C4-2B (cell line): ENCODE data around the gene PLBD2.

ENCODE experiments used
- H3K27ac ChIP-seq: fragments of 450-650 bp; 2 replicates; pipeline ENCODE4 v1.5.1; 2017
- ZFX ChIP-seq: fragments of 450-650 bp; IDR thresholded peaks from 2 replicates; pipeline ENCODE4 v1.6.1; 2017
- TF ChIP-seq, protein P1 (sequence below): fragments of 450-650 bp; conservative IDR thresholded peaks from 2 replicates; pipeline ENCODE4 v1.5.1; 2017; ENCODE audit warnings: mild to moderate bottlenecking

Gene PLBD2

DNA sequence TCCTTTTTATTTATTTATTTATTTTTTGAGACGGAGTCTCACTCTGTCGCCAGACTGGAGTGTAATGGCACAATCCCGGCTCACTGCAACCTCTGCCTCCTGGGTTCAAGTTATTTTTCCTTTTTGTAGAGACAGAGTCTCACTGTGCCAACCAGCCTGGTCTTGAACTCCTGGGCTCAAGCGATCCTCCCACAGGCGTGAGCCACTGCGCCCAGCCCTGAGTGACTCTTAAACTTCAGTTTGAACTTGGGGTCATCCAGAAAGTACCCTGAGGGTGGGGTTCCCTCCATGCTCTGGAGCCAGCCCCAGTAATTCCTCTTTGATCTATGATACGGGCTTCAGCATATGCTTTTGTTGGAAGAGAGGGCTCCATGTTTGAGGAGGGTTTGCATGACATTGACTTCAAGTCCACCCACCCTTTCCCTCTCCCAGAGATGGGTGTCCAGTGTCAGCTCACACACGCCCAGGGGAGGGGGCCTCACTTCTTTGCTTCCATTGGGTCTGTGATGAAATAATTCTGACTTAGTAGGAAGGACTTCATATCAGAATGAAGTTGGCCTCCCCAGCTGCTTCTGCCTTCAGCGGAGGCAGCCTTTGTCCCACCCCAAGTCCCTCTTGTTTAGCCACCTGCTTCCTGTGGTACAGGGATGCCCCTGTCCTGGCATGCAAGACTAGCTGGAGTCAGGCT, 33.4 kb downstream of the PLBD2 start:
- no peak for TF ChIP-seq ZFX
- TF ChIP-seq, protein P1, sequence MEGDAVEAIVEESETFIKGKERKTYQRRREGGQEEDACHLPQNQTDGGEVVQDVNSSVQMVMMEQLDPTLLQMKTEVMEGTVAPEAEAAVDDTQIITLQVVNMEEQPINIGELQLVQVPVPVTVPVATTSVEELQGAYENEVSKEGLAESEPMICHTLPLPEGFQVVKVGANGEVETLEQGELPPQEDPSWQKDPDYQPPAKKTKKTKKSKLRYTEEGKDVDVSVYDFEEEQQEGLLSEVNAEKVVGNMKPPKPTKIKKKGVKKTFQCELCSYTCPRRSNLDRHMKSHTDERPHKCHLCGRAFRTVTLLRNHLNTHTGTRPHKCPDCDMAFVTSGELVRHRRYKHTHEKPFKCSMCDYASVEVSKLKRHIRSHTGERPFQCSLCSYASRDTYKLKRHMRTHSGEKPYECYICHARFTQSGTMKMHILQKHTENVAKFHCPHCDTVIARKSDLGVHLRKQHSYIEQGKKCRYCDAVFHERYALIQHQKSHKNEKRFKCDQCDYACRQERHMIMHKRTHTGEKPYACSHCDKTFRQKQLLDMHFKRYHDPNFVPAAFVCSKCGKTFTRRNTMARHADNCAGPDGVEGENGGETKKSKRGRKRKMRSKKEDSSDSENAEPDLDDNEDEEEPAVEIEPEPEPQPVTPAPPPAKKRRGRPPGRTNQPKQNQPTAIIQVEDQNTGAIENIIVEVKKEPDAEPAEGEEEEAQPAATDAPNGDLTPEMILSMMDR, result no peak
- H3K27ac ChIP-seq, result no peak overlapping the region

DNA sequence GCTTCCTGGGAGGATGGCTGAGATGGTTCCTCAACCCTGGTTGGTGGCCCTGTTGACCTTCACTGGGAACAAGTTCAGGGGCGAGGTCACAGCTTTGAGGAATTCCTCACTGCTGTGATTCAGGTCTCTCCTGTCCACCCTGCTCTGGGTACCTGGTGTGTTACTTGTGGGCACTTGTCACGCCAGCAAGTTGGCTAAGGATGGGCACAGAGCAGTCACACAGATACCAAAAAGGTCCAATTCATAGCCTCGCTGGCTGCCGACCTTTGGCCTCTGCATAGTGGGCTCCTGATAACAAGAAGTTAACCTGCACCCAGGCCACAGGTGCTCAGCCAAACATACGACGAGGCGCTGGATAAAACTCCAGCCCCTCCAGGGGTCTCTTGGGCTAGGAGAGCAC, 34.1 kb downstream of the PLBD2 start:
- H3K27ac ChIP-seq, result no peak overlapping the region
- TF ChIP-seq ZFX, result no peak
- TF ChIP-seq, protein P1, result no peak

DNA sequence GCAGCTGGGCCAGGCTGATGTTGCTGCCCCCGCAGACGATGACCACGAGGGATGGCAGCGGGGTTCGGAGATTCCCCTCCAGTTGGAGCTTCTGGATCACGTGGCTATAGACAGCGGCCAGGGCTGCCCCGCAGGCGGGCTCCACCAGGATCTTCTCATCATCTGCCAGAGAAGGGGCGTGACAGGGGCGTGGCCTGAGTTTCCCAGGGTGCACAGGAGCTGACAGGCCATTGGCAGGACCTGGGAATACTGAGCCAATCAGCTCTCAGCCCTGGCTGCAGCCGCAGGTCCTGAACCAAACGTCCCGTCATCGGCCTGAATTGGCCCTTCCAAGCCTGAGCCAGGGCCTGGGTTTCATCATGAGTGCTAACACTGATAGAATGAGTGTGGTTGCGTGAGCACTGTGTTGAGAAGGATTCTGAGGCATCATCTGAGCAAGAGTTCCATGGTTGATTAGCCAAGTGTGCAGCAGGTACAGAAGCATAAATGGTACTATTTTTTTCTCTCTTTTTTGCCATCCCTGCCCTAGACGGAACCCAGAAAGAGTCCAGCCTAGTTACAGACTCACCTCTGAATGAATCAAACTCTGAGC, 34.7 kb downstream of the PLBD2 start:
- no peak overlapping the region for H3K27ac ChIP-seq
- TF ChIP-seq, protein P1, result no peak
- TF ChIP-seq ZFX, result no peak

DNA sequence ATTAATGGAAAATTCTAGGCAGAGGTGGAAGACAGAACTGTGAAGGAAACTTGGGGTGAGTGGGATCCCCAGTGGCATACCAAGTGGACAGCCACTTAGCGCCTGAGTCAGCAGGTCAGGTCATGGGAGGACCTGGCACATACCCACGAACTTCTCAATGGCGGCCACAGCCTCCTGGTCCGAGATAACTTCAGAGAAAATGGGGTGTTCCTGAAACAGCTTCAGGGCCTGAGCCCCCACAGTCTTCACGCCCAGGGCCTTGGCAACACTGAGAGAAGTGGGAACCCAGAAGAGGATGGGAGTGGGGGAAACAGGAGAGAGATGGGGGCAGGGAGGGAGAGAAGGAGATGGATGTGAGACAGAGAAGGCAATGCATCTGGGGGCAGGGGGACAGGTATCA, 35.4 kb downstream of the PLBD2 start:
- H3K27ac ChIP-seq, result no peak overlapping the region
- TF ChIP-seq ZFX, result no peak
- TF ChIP-seq, protein P1, result no peak

DNA sequence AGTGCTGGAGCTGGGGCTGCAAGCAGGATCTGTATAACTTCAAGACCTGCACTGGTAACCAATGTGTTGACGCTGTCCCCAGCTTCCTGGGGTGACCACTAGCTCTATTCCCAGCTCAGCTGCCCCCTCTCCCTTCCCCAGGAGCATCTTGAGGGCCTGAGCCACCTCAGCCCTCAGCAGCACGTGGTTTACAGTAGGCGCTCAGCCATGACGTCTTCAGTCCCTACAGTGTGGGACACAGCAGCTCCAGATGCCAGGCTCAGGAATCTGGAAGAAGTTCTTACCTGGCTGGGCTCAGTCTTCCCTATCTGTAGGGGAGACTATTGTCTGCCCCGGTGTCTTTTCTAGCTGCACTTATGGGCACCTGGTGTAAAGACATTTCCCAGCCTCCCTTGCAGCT, 36.7 kb downstream of the PLBD2 start:
- TF ChIP-seq, protein P1, result no peak
- TF ChIP-seq ZFX, result no peak

DNA sequence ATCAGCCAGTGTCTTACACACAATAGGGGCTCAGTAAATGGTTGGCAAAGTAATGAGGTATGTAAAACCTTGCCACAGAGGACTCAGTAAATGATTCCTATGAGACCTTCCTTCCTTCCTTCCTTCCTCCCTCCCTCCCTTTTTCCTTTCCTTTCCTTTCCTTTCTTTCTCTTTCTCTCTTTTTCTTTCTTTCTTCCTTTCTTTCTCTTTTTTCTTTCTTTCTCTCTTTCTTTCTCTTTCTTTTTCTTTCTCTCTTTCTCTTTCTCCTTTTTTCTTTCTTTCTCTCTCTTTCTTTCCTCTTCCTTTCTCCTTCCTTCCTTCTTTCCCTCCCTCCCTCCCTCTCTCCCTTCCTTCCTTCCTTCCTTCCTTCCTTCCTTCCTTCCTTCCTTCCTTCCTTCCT, 37.8 kb downstream of the PLBD2 start:
- TF ChIP-seq, protein P1, result no peak
- no peak for TF ChIP-seq ZFX

More for the DNA sequence above, 36.7 kb downstream of the PLBD2 start:
- H3K27ac ChIP-seq, result no peak overlapping the region

DNA sequence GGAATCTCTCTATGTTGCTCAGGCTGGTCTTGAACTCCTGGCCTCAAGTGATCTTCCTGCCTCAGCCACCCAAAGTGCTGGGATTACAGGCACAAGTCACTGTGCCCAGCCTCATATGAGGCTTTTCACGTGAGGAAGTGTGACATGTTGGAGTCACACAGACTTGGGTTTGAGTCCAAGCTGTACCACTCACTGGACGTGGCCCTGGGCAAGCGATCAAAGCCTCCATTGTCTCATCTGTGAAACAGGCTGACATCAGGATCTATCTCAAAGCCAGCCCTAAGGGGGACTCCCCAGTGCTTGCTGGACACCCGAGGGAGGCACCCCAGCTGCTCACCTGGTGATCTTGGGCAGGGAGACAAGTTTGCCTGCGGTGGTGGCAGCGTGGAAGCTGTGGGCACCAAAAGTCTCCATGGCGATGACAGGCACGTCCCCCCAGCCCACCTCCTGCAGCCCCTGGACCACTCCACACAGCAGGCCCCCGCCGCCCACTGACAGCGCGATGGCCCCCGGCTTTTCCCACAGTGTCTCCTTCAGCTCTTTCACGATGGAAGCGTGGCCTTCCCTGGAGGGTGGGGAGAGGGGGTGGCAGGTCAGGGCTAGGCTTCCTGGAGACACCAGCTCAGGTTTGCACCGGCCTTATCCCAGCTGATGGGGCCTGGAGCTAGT, 38.6 kb downstream of the PLBD2 start:
- no peak for TF ChIP-seq ZFX
- TF ChIP-seq, protein P1, result no peak
- H3K27ac ChIP-seq, result no peak overlapping the region

More for the DNA sequence above, 37.8 kb downstream of the PLBD2 start:
- H3K27ac ChIP-seq, result no peak overlapping the region
